ENCODE data around the gene MSL1. TPM values are rescaled to one million over a fixed set of nuclear protein-coding genes. Genes with fewer than 3 reads are reported as not detected.
A peak's percentile ranks its signal among the peaks of the same experiment; 100 is the strongest.

MSL1 gene
- total and polyA plus RNA-seq, 9 of the 15 experiments (the other 6 are each of a cell fraction or from before 2014, with no cell fraction given): 13.8 to 120 (median 61.9) TPM

GRCh38 chr17:40084477-40084876 lies 37.3 kb upstream of the MSL1 start:
- TF ChIP-seq RBM17 (IDR thresholded peaks at IDR 0.05; ENCODE audit: borderline replicate concordance, low read depth, low read length) (no peak), STAG1 (CRISPR knock-in tag; IDR thresholded peaks at IDR 0.05; ENCODE audit: borderline replicate concordance) (no peak)
- Histone ChIP-seq H3K4me1 (replicated peaks in 1 of 2; ENCODE audit: control insufficient read depth in 2 of 2, insufficient read depth in 2 of 2, low read length in 2 of 2) (peaks cover 0 to 13% of the 10 kb centered on the region in 2 experiments; a peak in 2 of 5 replicates), H3K9ac (ENCODE audit: insufficient read depth in 1 of 2, low read depth in 2 of 2, low read length in 2 of 2) (no peak overlapping the region), H3K9me1 (ENCODE audit: control insufficient read depth, insufficient read depth, low read length) (no peaks in the 10 kb centered on the region), H3K4me3 (no peak overlapping the region), H4K20me1 (replicated peaks; ENCODE audit: control insufficient read depth, insufficient read depth, low read length) (no peaks in the 10 kb centered on the region), H3K79me2 (ENCODE audit: control insufficient read depth, insufficient read depth, low read length) (no peaks in the 10 kb centered on the region), H3K9me3 (replicated peaks; ENCODE audit: control insufficient read depth, insufficient read depth, low read depth, low read length) (no peaks in the 10 kb centered on the region), H2AFZ (ENCODE audit: low read depth, low read length) (no peak overlapping the region), H3K27me3 (ENCODE audit: control insufficient read depth in 2 of 2, insufficient read depth in 2 of 2, low read length in 2 of 2) (no peaks in the 10 kb centered on the region), H3K4me2 (ENCODE audit: insufficient read depth, low read length) (no peak overlapping the region), H3K36me3 (ENCODE audit: control insufficient read depth, insufficient read depth, low read length) (peaks cover 59% of the 10 kb centered on the region), H3K27ac (ENCODE audit: extremely low read depth, low read depth, low read length) (no peak overlapping the region)
- 94% methylated on average over 14 of the region's 14 CpGs for WGBS (ENCODE audit: insufficient coverage, low coverage, missing lambda C conversion rate)
- ChIA-PET POLR2A (no interaction called here), CTCF (ENCODE audit: low intra/inter-chr PET ratio) (no interaction called here)
- BruUV-seq (replicated peaks): no TSS peak
- ATAC-seq (no peak), DNase-seq (ENCODE audit: extremely low read depth in 1 of 4, low spot score in 3 of 4) (no peak), FAIRE-seq (no peak)
- in situ Hi-C loops (cut with MboI) (loop anchor here (5.0 kb wide), 1 partner anchor 52 kb away; no protein-coding TSS in a partner anchor), intact Hi-C loops (cut with micrococcal nuclease) (no loop called here)

GRCh38 chr17:40086150-40087044 lies 35.4 kb upstream of the MSL1 start:
- H2AFZ ChIP-seq (ENCODE audit: low read depth, low read length): no peak overlapping the region
- H3K9me3 ChIP-seq (replicated peaks; ENCODE audit: control insufficient read depth, insufficient read depth, low read depth, low read length): no peaks in the 10 kb centered on the region
- intact Hi-C loops (cut with micrococcal nuclease) (loop anchor here (1.0 kb wide), 1 partner anchor 73 kb away; no protein-coding TSS in a partner anchor), in situ Hi-C loops (cut with MboI) (no loop called here)
- no peaks in the 10 kb centered on the region for H3K79me2 ChIP-seq (ENCODE audit: control insufficient read depth, insufficient read depth, low read length)
- no peak overlapping the region for H3K4me3 ChIP-seq
- BruUV-seq (replicated peaks): no TSS peak
- DNase-seq (ENCODE audit: extremely low read depth in 1 of 4, low spot score in 3 of 4) (peak; percentile 77 to 89 (median 84)), ATAC-seq (peak; percentile 94), FAIRE-seq (peak; percentile 78)
- WGBS (ENCODE audit: insufficient coverage, low coverage, missing lambda C conversion rate): 62% methylated on average over 13 of the region's 17 CpGs
- POLR2A ChIA-PET: interaction anchor here (0.7 to 1.4 kb wide), 5 partner anchors 12 to 54 kb away, joined by 3 to 8 read pairs (median 3); no protein-coding TSS in a partner anchor
- no peaks in the 10 kb centered on the region for H4K20me1 ChIP-seq (replicated peaks; ENCODE audit: control insufficient read depth, insufficient read depth, low read length)
- peaks cover 0 to 17% of the 10 kb centered on the region in 2 experiments; a peak in 2 of 5 replicates for H3K4me1 ChIP-seq (replicated peaks in 1 of 2; ENCODE audit: control insufficient read depth in 2 of 2, insufficient read depth in 2 of 2, low read length in 2 of 2)
- H3K9me1 ChIP-seq (ENCODE audit: control insufficient read depth, insufficient read depth, low read length): no peaks in the 10 kb centered on the region
- no peak overlapping the region for H3K9ac ChIP-seq (ENCODE audit: insufficient read depth in 1 of 2, low read depth in 2 of 2, low read length in 2 of 2)
- no peaks in the 10 kb centered on the region for H3K27me3 ChIP-seq (ENCODE audit: control insufficient read depth in 2 of 2, insufficient read depth in 2 of 2, low read length in 2 of 2)
- no peak overlapping the region for H3K4me2 ChIP-seq (ENCODE audit: insufficient read depth, low read length)
- CTCF ChIA-PET (ENCODE audit: low intra/inter-chr PET ratio): interaction anchor here (1.2 kb wide), 1 partner anchor 73 kb away, joined by 6 read pairs; no protein-coding TSS in a partner anchor
- H3K27ac ChIP-seq (ENCODE audit: extremely low read depth, low read depth, low read length): no peak overlapping the region; the same call in 2 of the 3 replicates
- peaks cover 61% of the 10 kb centered on the region for H3K36me3 ChIP-seq (ENCODE audit: control insufficient read depth, insufficient read depth, low read length)
- TF ChIP-seq ZNF707 (CRISPR knock-in tag; conservative IDR thresholded peaks at IDR 0.05) (no peak), TBP (optimal IDR thresholded peaks at IDR 0.05; ENCODE audit: low read depth, low read length) (no peak), ARID2 (IDR thresholded peaks at IDR 0.05) (no peak), PHF20 (IDR thresholded peaks at IDR 0.05; ENCODE audit: partially characterized antibody) (no peak), NCOA4 (IDR thresholded peaks at IDR 0.05; ENCODE audit: partially characterized antibody) (no peak), ZC3H8 (IDR thresholded peaks at IDR 0.05) (no peak), CAMTA2 (CRISPR knock-in tag; conservative IDR thresholded peaks at IDR 0.05) (no peak), SUPT5H (IDR thresholded peaks at IDR 0.05) (no peak), NONO (IDR thresholded peaks at IDR 0.05; ENCODE audit: low read depth in 2 of 2, low read length in 1 of 2) (no peak), EWSR1 (IDR thresholded peaks at IDR 0.05; ENCODE audit: borderline replicate concordance, low read depth, partially characterized antibody) (no peak), SMARCA5 (IDR thresholded peaks at IDR 0.05) (0 out of 2 replicates have a peak, but pooled peaks have one; percentile 29), VEZF1 (CRISPR knock-in tag; IDR thresholded peaks at IDR 0.05) (peak; percentile 47), TSC22D4 (tag; IDR thresholded peaks at IDR 0.05) (no peak)
